ENCODE results near the gene MACROD1.
"Not testable (repeated sequence)": the region's sequence is repeated elsewhere in the genome, so short reads cannot be mapped to it uniquely, and the experiment has no call there.

The MACROD1 gene

GRCh38 chr11:63966444-63966843, 199.5 kb downstream of the MACROD1 start:
- no peak for DNase-seq (ENCODE audit: low read depth, low spot score)
- no peak overlapping the region for H3K4me3 ChIP-seq (ENCODE audit: low read length)

GRCh38 chr11:63963895-63964294, 202.0 kb downstream of the MACROD1 start:
- not testable (repeated sequence) for DNase-seq (ENCODE audit: low read depth, low spot score); H3K4me3 ChIP-seq (ENCODE audit: low read length)

GRCh38 chr11:63961608-63962412, 204.1 kb downstream of the MACROD1 start:
- peak; percentile 78 for DNase-seq (ENCODE audit: low read depth, low spot score)

GRCh38 chr11:63958008-63958407, 207.9 kb downstream of the MACROD1 start:
- DNase-seq (ENCODE audit: low read depth, low spot score): peak; percentile 49
- H3K4me3 ChIP-seq (ENCODE audit: low read length): no peak overlapping the region

More at GRCh38 chr11:63961608-63962412, 204.1 kb downstream of the MACROD1 start:
- H3K4me3 ChIP-seq (ENCODE audit: low read length): no peak overlapping the region

- no peak for DNase-seq (ENCODE audit: low read depth, low spot score)
- H3K4me3 ChIP-seq (ENCODE audit: low read length): no peak overlapping the region
Observed at GRCh38 chr11:63952570-63952969, 213.3 kb downstream of the MACROD1 start.

- peak; percentile 83 for DNase-seq (ENCODE audit: low read depth, low spot score)
- H3K4me3 ChIP-seq (ENCODE audit: low read length): no peak overlapping the region
Observed at GRCh38 chr11:63951779-63952536, 214.0 kb downstream of the MACROD1 start.
